ENCODE measurements around the gene NSF.

- TF ChIP-seq CTCF (IDR thresholded peaks at IDR 0.05; ENCODE audit: low read depth, low read length, poor library complexity, severe bottlenecking) (no peak), EZH2phosphoT487 (IDR thresholded peaks at IDR 0.05; ENCODE audit: borderline replicate concordance, low read length) (no peak)
These were observed 132.3 kb downstream of the NSF start for GRCh38 chr17:46722662-46723285.
